Endothelial cell of umbilical vein (primary cell): ENCODE measurements around the gene TDRD10. TPM values are rescaled to one million over a fixed set of nuclear protein-coding genes. Genes with fewer than 3 reads are reported as not detected.

ENCODE experiments used
- BruUV-seq: library from RNA; stranded (reverse); fragments of 400-500 nt; replicated peaks from 2 replicates; lab custom pipeline; 2021; lab: Mats Ljungman, UMichigan
- CTCF ChIA-PET: fragments of 300-600, 350-600 bp; sonication (Branson Sonifier 250); formaldehyde crosslinking; loops from one replicate; lab custom pipeline; 2021; ENCODE audit warnings: antibody characterized with exemption, inconsistent platforms; lab: Charles Lee
- POLR2A ChIA-PET: fragments of 300-600, 350-600 bp; sonication (Branson Sonifier 250); formaldehyde crosslinking; loops from one replicate; lab custom pipeline; 2021; ENCODE audit warnings: antibody characterized with exemption, inconsistent platforms; lab: Charles Lee
- DNase-seq: peaks from one replicate; pipeline ENCODE4 v3.0.0-alpha.2; 2011; ENCODE audit warnings: low read depth, low spot score
- FAIRE-seq: peaks from 2 replicates; lab custom pipeline; 2011; peaks lifted over from hg19 to GRCh38; lab: Jason Lieb, UNC
- H2AFZ ChIP-seq: 2 replicates; pipeline ENCODE4 v1.6.0; 2012; ENCODE audit warnings: low read depth, low read length, control low read depth, inconsistent platforms
- H3K27ac ChIP-seq: 2 replicates; pipeline ENCODE4 v1.5.1; 2011; ENCODE audit warnings: low read depth, mild to moderate bottlenecking, control low read depth, low read length, moderate library complexity; ENCODE audit not compliant: insufficient read depth
- H3K27me3 ChIP-seq, 2 experiments: 2 replicates each; pipeline versions ENCODE4 v1.6.0 to v1.6.1; 2011; ENCODE audit warnings: low read length in 2 of 2, mixed read lengths in 1 of 2; ENCODE audit not compliant: control insufficient read depth in 2 of 2, insufficient read depth in 2 of 2
- H3K36me3 ChIP-seq, 2 experiments: 2 replicates in 1 of 2; 3 replicates in 1 of 2; pipeline ENCODE4 v1.5.1; 2011; ENCODE audit warnings: low read length in 2 of 2, mild to moderate bottlenecking in 1 of 2, moderate library complexity in 1 of 2; ENCODE audit not compliant: control insufficient read depth in 2 of 2, insufficient read depth in 2 of 2; ENCODE audit errors: extremely low read depth in 1 of 2
- H3K4me1 ChIP-seq: 3 replicates; pipeline ENCODE4 v1.5.1; 2011; ENCODE audit warnings: mild to moderate bottlenecking, low read length; ENCODE audit not compliant: control insufficient read depth, insufficient read depth; ENCODE audit errors: extremely low read depth
- H3K4me2 ChIP-seq: 2 replicates; pipeline ENCODE4 v1.6.1; 2011; ENCODE audit warnings: low read length, control low read depth, mixed read lengths; ENCODE audit not compliant: insufficient read depth
- H3K4me3 ChIP-seq, 3 experiments: fragments of 200-600 bp in 1 of 3; sonication (generic), shearing (Covaris generic) in 1 of 3; replicated peaks in 1 of 3; 2 replicates each; pipeline ENCODE4 v1.5.1; 2011 to 2016; ENCODE audit warnings: control low read depth in 3 of 3, low read length in 3 of 3, mild to moderate bottlenecking in 2 of 3, inconsistent platforms in 1 of 3, low read depth in 1 of 3, moderate library complexity in 1 of 3; ENCODE audit not compliant: insufficient read depth in 1 of 3
- H3K79me2 ChIP-seq: 2 replicates; pipeline ENCODE4 v1.6.0; 2012; ENCODE audit warnings: low read length, inconsistent platforms; ENCODE audit not compliant: control insufficient read depth, insufficient read depth
- H3K9ac ChIP-seq: replicated peaks from 2 replicates; pipeline ENCODE3; 2011; ENCODE audit warnings: low read length, control low read depth; ENCODE audit not compliant: insufficient read depth; ENCODE audit errors: extremely low read depth
- H3K9me1 ChIP-seq: replicated peaks from 3 replicates; pipeline ENCODE4 v1.6.0; 2011; ENCODE audit warnings: mild to moderate bottlenecking, low read length; ENCODE audit not compliant: control insufficient read depth, insufficient read depth; ENCODE audit errors: extremely low read depth
- H3K9me3 ChIP-seq: replicated peaks from 2 replicates; pipeline ENCODE4 v1.5.1; 2012; ENCODE audit warnings: low read length, inconsistent platforms; ENCODE audit not compliant: control insufficient read depth, insufficient read depth
- H4K20me1 ChIP-seq: replicated peaks from 2 replicates; pipeline ENCODE3; 2011; ENCODE audit warnings: mild to moderate bottlenecking, low read length; ENCODE audit not compliant: control insufficient read depth, insufficient read depth; ENCODE audit errors: extremely low read depth
- FOS ChIP-seq: IDR thresholded peaks from 2 replicates; pipeline ENCODE4 v1.6.1; 2011; ENCODE audit warnings: mild to moderate bottlenecking, low read length, moderate library complexity, borderline replicate concordance; ENCODE audit not compliant: insufficient read depth
- JUN ChIP-seq: IDR thresholded peaks from 2 replicates; pipeline ENCODE4 v1.6.1; 2011; ENCODE audit warnings: borderline replicate concordance, low read depth; ENCODE audit not compliant: insufficient read length, insufficient read depth
- MYC ChIP-seq: IDR thresholded peaks from one replicate; pipeline ENCODE4 v1.6.1; 2011; ENCODE audit warnings: mild to moderate bottlenecking, low read depth, low read length
- POLR2A ChIP-seq: IDR thresholded peaks from 2 replicates; pipeline ENCODE4 v1.6.1; 2012; ENCODE audit warnings: low read depth, mild to moderate bottlenecking, control low read depth, low read length
- POLR2AphosphoS5 ChIP-seq: IDR thresholded peaks from 2 replicates; pipeline ENCODE4 v1.6.1; 2012; ENCODE audit warnings: low read depth, mild to moderate bottlenecking, control low read depth, low read length, moderate library complexity; ENCODE audit not compliant: insufficient read depth
- dilution Hi-C: fragments of 300-500 bp; cut with MboI; formaldehyde crosslinking; loops from one replicate; pipeline ENCODE4 v1.15.0; 2019; ENCODE audit warnings: low sequenced_read_pairs; ENCODE audit not compliant: extremely low pct_ligation_motif_present
- intact Hi-C: fragments of 100-400 bp; cut with micrococcal nuclease; formaldehyde crosslinking; loops from one replicate; pipeline ENCODE4 v1.10.0; 2022
- polyA plus RNA-seq, 4 experiments: library from polyadenylated mRNA; depleted of rRNA in 3 of 4; stranded (reverse) in 3 of 4; unstranded in 1 of 4; fragments of >200 nt; gene quantifications; 2 replicates each; pipeline versions ENCODE4 v1.2.1 to v1.2.3, GENCODE V29; 2011 to 2012; ENCODE audit warnings: missing spikeins in 1 of 4
- total RNA-seq: library from RNA; stranded (reverse); gene quantifications from 2 replicates; pipeline ENCODE4 v1.2.3, GENCODE V29; 2021
- TF ChIP-seq, protein P1 (sequence below), 2 donors: IDR thresholded peaks; 1 replicate in 1 of 2; 2 replicates in 1 of 2; pipeline ENCODE4 v1.5.1; 2011; ENCODE audit warnings: low read length in 2 of 2, mild to moderate bottlenecking in 2 of 2, moderate library complexity in 2 of 2, control low read depth in 1 of 2, inconsistent platforms in 1 of 2, low read depth in 1 of 2; ENCODE audit not compliant: insufficient read depth in 1 of 2; ENCODE audit errors: extremely low read depth in 1 of 2

Gene TDRD10
- total and polyA plus RNA-seq, 2 donors (not counting 3 experiments of a cell fraction or from before 2014, with no cell fraction given), result 6.1 to 9.1 TPM

DNA sequence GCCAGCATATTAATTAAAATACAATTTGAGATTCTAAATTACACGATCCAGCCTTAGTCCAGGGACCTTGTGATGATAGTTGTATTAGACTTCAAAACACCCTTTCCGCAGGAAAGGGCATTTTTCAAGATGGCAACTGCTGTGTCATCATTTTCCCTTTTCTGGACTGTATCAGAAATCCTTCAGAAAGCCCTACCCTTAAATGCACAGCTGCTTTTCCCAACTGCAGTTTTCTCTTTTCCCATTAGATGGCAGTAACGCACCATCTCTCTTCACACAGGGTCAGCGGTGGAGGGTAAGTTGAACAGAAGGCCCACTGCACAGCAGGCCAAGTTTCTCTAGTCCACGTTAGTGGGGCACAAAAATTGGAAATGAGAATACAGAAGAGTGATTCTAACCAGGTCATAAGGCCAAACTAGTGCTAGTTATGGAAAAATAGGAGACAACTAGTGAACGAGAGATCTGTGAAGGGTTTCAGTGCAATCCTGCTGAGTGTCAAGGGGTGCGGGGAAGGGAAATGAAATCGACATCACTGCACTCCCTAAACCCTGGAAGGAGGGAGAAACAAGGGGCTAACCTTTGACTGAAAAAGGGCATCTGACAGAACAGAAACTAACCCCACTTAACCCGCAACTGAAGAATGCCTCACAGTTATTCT lies 22.1 kb upstream of the TDRD10 start:
- H3K9me3 ChIP-seq, result no peaks in the 10 kb centered on the region
- intact Hi-C loops, result loop anchor here (1.0 to 10.0 kb wide), 6 partner anchors 66 to 495 kb away; partner anchors contain the start of genes CKS1B, IL6R, SHC1 and TPM3
- H3K27ac ChIP-seq, result no peak overlapping the region
- no peak overlapping the region for H3K4me3 ChIP-seq
- H3K9me1 ChIP-seq, result no peaks in the 10 kb centered on the region
- H4K20me1 ChIP-seq, result no peaks in the 10 kb centered on the region
- H3K9ac ChIP-seq, result no peak overlapping the region
- peak; percentile 82 for FAIRE-seq
- H3K36me3 ChIP-seq, result peaks cover 15% of the 10 kb centered on the region in 2 experiments
- H2AFZ ChIP-seq, result no peak overlapping the region
- ChIA-PET POLR2A (interaction anchor here (0.6 to 2.3 kb wide), 2 partner anchors 67 to 515 kb away, joined by 8 read pairs; no protein-coding TSS in a partner anchor), CTCF (interaction anchor here (0.6 to 8.9 kb wide), 56 partner anchors 10 to 1622 kb away, joined by 3 to 489 read pairs (median 4); partner anchors contain the start of genes ATP8B2, CHRNB2, SHE and TDRD10)
- peak; percentile 92 for DNase-seq
- dilution Hi-C loops, result no loop called here
- no peak overlapping the region for H3K4me2 ChIP-seq
- H3K27me3 ChIP-seq, result no peaks in the 10 kb centered on the region
- BruUV-seq, result no TSS peak
- peaks cover 35% of the 10 kb centered on the region for H3K4me1 ChIP-seq
- TF ChIP-seq, protein P1, sequence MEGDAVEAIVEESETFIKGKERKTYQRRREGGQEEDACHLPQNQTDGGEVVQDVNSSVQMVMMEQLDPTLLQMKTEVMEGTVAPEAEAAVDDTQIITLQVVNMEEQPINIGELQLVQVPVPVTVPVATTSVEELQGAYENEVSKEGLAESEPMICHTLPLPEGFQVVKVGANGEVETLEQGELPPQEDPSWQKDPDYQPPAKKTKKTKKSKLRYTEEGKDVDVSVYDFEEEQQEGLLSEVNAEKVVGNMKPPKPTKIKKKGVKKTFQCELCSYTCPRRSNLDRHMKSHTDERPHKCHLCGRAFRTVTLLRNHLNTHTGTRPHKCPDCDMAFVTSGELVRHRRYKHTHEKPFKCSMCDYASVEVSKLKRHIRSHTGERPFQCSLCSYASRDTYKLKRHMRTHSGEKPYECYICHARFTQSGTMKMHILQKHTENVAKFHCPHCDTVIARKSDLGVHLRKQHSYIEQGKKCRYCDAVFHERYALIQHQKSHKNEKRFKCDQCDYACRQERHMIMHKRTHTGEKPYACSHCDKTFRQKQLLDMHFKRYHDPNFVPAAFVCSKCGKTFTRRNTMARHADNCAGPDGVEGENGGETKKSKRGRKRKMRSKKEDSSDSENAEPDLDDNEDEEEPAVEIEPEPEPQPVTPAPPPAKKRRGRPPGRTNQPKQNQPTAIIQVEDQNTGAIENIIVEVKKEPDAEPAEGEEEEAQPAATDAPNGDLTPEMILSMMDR (IDR thresholded peaks at IDR 0.05; ENCODE audit: extremely low read depth in 1 of 2, insufficient read depth in 1 of 2, low read depth in 1 of 2, low read length in 2 of 2), result peak; percentile 77 to 93
- no peak for TF ChIP-seq FOS
- peaks cover 4% of the 10 kb centered on the region for H3K79me2 ChIP-seq

DNA sequence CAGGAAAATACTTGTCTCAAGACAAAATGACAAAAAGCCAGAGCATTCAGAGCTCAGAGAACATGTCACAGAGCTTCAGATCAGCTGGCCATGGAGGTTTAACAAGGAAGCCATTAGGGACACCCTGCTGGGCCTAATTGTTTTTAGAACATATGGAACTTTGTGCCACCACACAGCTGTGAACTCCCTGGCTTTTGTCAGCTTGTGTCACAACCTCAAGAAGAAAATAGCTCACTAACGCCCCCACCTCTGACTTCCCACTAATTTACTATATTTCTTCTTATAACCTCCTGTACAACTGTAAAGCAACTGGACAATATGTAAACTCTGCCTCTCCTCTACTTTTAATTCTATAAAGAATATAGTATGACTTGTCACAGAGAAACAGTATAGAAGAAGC lies 21.0 kb upstream of the TDRD10 start:
- H3K9me3 ChIP-seq, result no peaks in the 10 kb centered on the region
- no peaks in the 10 kb centered on the region for H4K20me1 ChIP-seq
- no peak for TF ChIP-seq MYC
- TF ChIP-seq POLR2A, result no peak
- TF ChIP-seq FOS, result no peak
- TF ChIP-seq, protein P1 (IDR thresholded peaks at IDR 0.05; ENCODE audit: extremely low read depth in 1 of 2, insufficient read depth in 1 of 2, low read depth in 1 of 2, low read length in 2 of 2), result no peak
- no peak for TF ChIP-seq JUN
- TF ChIP-seq POLR2AphosphoS5, result no peak
- peaks cover 15 to 17% of the 10 kb centered on the region in 2 experiments for H3K36me3 ChIP-seq
- H3K9ac ChIP-seq, result no peak overlapping the region
- DNase-seq (peak; percentile 35), FAIRE-seq (no peak)
- POLR2A ChIA-PET, result interaction anchor here (1.8 kb wide), 1 partner anchor 66 kb away, joined by 6 read pairs; no protein-coding TSS in a partner anchor
- CTCF ChIA-PET, result interaction anchor here (0.7 to 8.9 kb wide), 18 partner anchors 11 to 183 kb away, joined by 3 to 489 read pairs (median 6); partner anchors contain the start of genes SHE and TDRD10
- H2AFZ ChIP-seq, result no peak overlapping the region
- no peak overlapping the region for H3K4me3 ChIP-seq
- intact Hi-C loops, result loop anchor here (5.0 to 10.0 kb wide), 2 partner anchors 396 to 494 kb away; partner anchors contain the start of genes CKS1B and SHC1
- dilution Hi-C loops, result no loop called here
- peak overlapping the region; percentile 24 for H3K27ac ChIP-seq
- peaks cover 4% of the 10 kb centered on the region for H3K79me2 ChIP-seq
- no peak overlapping the region for H3K4me2 ChIP-seq
- H3K4me1 ChIP-seq, result peaks cover 46% of the 10 kb centered on the region
- no TSS peak for BruUV-seq
- H3K9me1 ChIP-seq, result no peaks in the 10 kb centered on the region
- H3K27me3 ChIP-seq, result no peaks in the 10 kb centered on the region
